OCI-LY7 (cell line): ENCODE measurements around the gene GMDS. TPM values are rescaled to one million over a fixed set of nuclear protein-coding genes. Genes with fewer than 3 reads are reported as not detected.

ENCODE experiments used
- BruUV-seq: library from RNA; stranded (reverse); fragments of 400-500 nt; replicated peaks from 2 replicates; lab custom pipeline; 2021; lab: Mats Ljungman, UMichigan
- CTCF ChIA-PET: fragments of 300-600 bp; sonication (Branson Sonifier 250); formaldehyde crosslinking; loops from one replicate; lab custom pipeline; 2022; ENCODE audit warnings: antibody characterized with exemption; ENCODE audit not compliant: unreplicated experiment; lab: Charles Lee
- POLR2A ChIA-PET: fragments of 300-600 bp; sonication (Branson Sonifier 250); formaldehyde crosslinking; loops from one replicate; lab custom pipeline; 2022; ENCODE audit warnings: antibody characterized with exemption; lab: Charles Lee
- DNase-seq: peaks from one replicate; pipeline ENCODE4 v3.0.0-alpha.2; 2015; ENCODE audit warnings: low spot score
- H2AFZ ChIP-seq: fragments of 200-600 bp; sonication (generic), shearing (Covaris generic); 2 replicates; pipeline ENCODE4 v1.6.1; 2014; ENCODE audit warnings: mild to moderate bottlenecking, antibody characterized with exemption, low read length, moderate library complexity
- H3K27ac ChIP-seq: fragments of 200-600 bp; sonication (generic); 2 replicates; pipeline ENCODE4 v1.5.1; 2014; ENCODE audit warnings: mixed run types, low read depth, mild to moderate bottlenecking, moderate library complexity, low read length, inconsistent platforms; ENCODE audit not compliant: poor library complexity, severe bottlenecking
- H3K36me3 ChIP-seq: fragments of 200-600 bp; sonication (generic); 2 replicates; pipeline ENCODE4 v1.6.1; 2014; ENCODE audit warnings: mild to moderate bottlenecking, antibody characterized with exemption, low read length, moderate library complexity, mixed read lengths; ENCODE audit not compliant: insufficient read depth
- H3K4me1 ChIP-seq: fragments of 200-600 bp; sonication (generic); 2 replicates; pipeline ENCODE4 v1.5.1; 2014; ENCODE audit warnings: mild to moderate bottlenecking, low read length; ENCODE audit not compliant: insufficient read depth, poor library complexity, severe bottlenecking
- H3K4me2 ChIP-seq: fragments of 200-600 bp; sonication (generic); 2 replicates; pipeline ENCODE4 v1.6.1; 2014; ENCODE audit warnings: mild to moderate bottlenecking, low read length
- H3K4me3 ChIP-seq: fragments of 200-600 bp; sonication (generic); 2 replicates; pipeline ENCODE4 v1.5.1; 2014; ENCODE audit warnings: mild to moderate bottlenecking, low read depth, low read length; ENCODE audit not compliant: poor library complexity, severe bottlenecking
- H3K79me2 ChIP-seq: fragments of 200-600 bp; sonication (generic); 2 replicates; pipeline ENCODE4 v1.6.1; 2016; ENCODE audit warnings: low read depth, mild to moderate bottlenecking, low read length, moderate library complexity, mixed read lengths; ENCODE audit not compliant: insufficient read depth
- H3K9me2 ChIP-seq: fragments of 200-600 bp; sonication (generic); 2 replicates; pipeline ENCODE4 v1.6.1; 2016; ENCODE audit warnings: mild to moderate bottlenecking, low read length, mixed read lengths; ENCODE audit not compliant: insufficient read depth
- H3K9me3 ChIP-seq: fragments of 200-600 bp; sonication (generic); 2 replicates; pipeline ENCODE4 v1.6.1; 2014; ENCODE audit warnings: mild to moderate bottlenecking, mixed run types, low read length, mixed read lengths
- H4K20me1 ChIP-seq: fragments of 200-600 bp; sonication (generic); 2 replicates; pipeline ENCODE4 v1.6.1; 2014; ENCODE audit warnings: mild to moderate bottlenecking, antibody characterized with exemption, low read length, moderate library complexity, mixed read lengths; ENCODE audit not compliant: insufficient read depth
- EZH2phosphoT487 ChIP-seq: fragments of 200-600 bp; sonication (generic); IDR thresholded peaks from 2 replicates; pipeline ENCODE4 v1.6.1; 2018; ENCODE audit warnings: low read depth, borderline replicate concordance, mild to moderate bottlenecking, mixed run types, antibody characterized with exemption, low read length, moderate library complexity, mixed read lengths
- intact Hi-C: fragments of 100-400 bp; cut with micrococcal nuclease; formaldehyde crosslinking; loops from one replicate; pipeline ENCODE4 v1.10.0; 2022; ENCODE audit not compliant: unreplicated experiment
- total RNA-seq, 2 experiments: library from RNA; depleted of rRNA in 1 of 2; stranded (reverse); fragments of >200 nt in 1 of 2; shearing (Covaris generic) in 1 of 2; gene quantifications; 2 replicates each; pipeline ENCODE4 v1.2.3, GENCODE V29; 2014 to 2022
- TF ChIP-seq, protein P1 (sequence below): fragments of 200-600 bp; sonication (generic); conservative IDR thresholded peaks from 2 replicates; pipeline ENCODE4 v1.5.1; 2014; ENCODE audit warnings: mild to moderate bottlenecking, antibody characterized with exemption, low read length, moderate library complexity, mixed read lengths

Gene GMDS
- total RNA-seq, 2 experiments from 2014 or later = 9.9 to 26.8 TPM

DNA sequence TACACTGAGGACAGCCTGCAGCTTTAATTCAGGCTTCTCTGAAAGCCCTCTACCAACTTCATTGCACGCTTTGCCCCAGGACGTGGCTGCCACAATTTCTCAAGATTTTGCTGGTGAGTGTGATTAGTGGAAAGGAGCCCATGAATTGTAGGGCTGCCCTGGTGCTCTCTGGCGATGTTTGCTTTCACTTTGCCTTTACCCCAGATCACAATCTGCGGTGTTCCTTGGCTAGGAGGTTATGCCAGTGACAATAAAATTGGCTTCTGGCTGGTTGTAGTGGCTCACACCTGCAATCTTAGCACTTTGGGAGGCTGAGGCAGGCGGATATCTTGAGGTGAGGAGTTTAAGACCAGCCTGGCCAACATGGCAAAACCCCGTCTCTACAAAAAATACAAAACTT lies 496.4 kb downstream of the GMDS start:
- Histone ChIP-seq H3K4me2 (no peak overlapping the region), H3K4me3 (no peak overlapping the region), H4K20me1 (no peaks in the 10 kb centered on the region), H3K36me3 (no peaks in the 10 kb centered on the region), H3K79me2 (no peaks in the 10 kb centered on the region), H3K27ac (no peak overlapping the region), H3K4me1 (no peaks in the 10 kb centered on the region), H3K9me2 (no peaks in the 10 kb centered on the region), H3K9me3 (no peaks in the 10 kb centered on the region), H2AFZ (no peak overlapping the region)
- POLR2A ChIA-PET = interaction anchor here (0.6 kb wide), 1 partner anchor 23 kb away, joined by 3 read pairs; no protein-coding TSS in a partner anchor
- CTCF ChIA-PET = no interaction called here
- no peak for DNase-seq
- no peak for TF ChIP-seq EZH2phosphoT487
- TF ChIP-seq, protein P1, sequence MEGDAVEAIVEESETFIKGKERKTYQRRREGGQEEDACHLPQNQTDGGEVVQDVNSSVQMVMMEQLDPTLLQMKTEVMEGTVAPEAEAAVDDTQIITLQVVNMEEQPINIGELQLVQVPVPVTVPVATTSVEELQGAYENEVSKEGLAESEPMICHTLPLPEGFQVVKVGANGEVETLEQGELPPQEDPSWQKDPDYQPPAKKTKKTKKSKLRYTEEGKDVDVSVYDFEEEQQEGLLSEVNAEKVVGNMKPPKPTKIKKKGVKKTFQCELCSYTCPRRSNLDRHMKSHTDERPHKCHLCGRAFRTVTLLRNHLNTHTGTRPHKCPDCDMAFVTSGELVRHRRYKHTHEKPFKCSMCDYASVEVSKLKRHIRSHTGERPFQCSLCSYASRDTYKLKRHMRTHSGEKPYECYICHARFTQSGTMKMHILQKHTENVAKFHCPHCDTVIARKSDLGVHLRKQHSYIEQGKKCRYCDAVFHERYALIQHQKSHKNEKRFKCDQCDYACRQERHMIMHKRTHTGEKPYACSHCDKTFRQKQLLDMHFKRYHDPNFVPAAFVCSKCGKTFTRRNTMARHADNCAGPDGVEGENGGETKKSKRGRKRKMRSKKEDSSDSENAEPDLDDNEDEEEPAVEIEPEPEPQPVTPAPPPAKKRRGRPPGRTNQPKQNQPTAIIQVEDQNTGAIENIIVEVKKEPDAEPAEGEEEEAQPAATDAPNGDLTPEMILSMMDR = no peak
- BruUV-seq = no TSS peak
- intact Hi-C loops = no loop called here

- Histone ChIP-seq H4K20me1 (no peaks in the 10 kb centered on the region), H3K9me2 (no peaks in the 10 kb centered on the region), H3K27ac (no peak overlapping the region), H3K4me3 (no peak overlapping the region), H2AFZ (no peak overlapping the region), H3K9me3 (no peaks in the 10 kb centered on the region), H3K79me2 (no peaks in the 10 kb centered on the region), H3K4me1 (no peaks in the 10 kb centered on the region), H3K4me2 (no peak overlapping the region), H3K36me3 (no peaks in the 10 kb centered on the region)
- TF ChIP-seq, protein P1 = no peak
- no peak for TF ChIP-seq EZH2phosphoT487
- intact Hi-C loops = no loop called here
- no TSS peak for BruUV-seq
- ChIA-PET POLR2A (no interaction called here), CTCF (no interaction called here)
- no peak for DNase-seq
Observed at GRCh38 chr6:1747531-1747930, 497.9 kb downstream of the GMDS start.

- Histone ChIP-seq H3K36me3 (no peaks in the 10 kb centered on the region), H3K4me1 (no peaks in the 10 kb centered on the region), H3K79me2 (no peaks in the 10 kb centered on the region), H3K9me2 (no peaks in the 10 kb centered on the region), H3K9me3 (no peaks in the 10 kb centered on the region), H2AFZ (no peak overlapping the region), H3K27ac (no peak overlapping the region), H4K20me1 (no peaks in the 10 kb centered on the region), H3K4me3 (no peak overlapping the region), H3K4me2 (no peak overlapping the region)
- intact Hi-C loops = no loop called here
- ChIA-PET POLR2A (no interaction called here), CTCF (no interaction called here)
- BruUV-seq = no TSS peak
- TF ChIP-seq EZH2phosphoT487 = no peak
- TF ChIP-seq, protein P1 = no peak
- no peak for DNase-seq
Observed at GRCh38 chr6:1747003-1747402, 498.4 kb downstream of the GMDS start.
